Gastrocnemius medialis (tissue), 4 donors: ENCODE results near the gene ZSCAN4. TPM values are rescaled to one million over a fixed set of nuclear protein-coding genes. Genes with fewer than 3 reads are reported as not detected.

Experiments
- ATAC-seq, 2 donors: fragments of 150-250 bp; one replicate each; pipeline ENCODE4 v1.9.1; 2016
- DNase-seq, 2 donors: peaks; one replicate each; pipeline ENCODE4 v3.0.0-alpha.2; 2019
- H3K27ac ChIP-seq, 4 donors: fragments of 200-600 bp; sonication (generic); 1 replicate in 1 of 4; 2 replicates in 3 of 4; pipeline ENCODE4 v1.5.1; 2016 to 2018; ENCODE audit warnings: mild to moderate bottlenecking in 2 of 4, moderate library complexity in 1 of 4
- H3K27me3 ChIP-seq, 3 donors: fragments of 200-600 bp; sonication (generic) in 2 of 3; 1 replicate in 1 of 3; 2 replicates in 2 of 3; pipeline versions ENCODE4 v1.5.1 to v1.6.0; 2016 to 2019; ENCODE audit warnings: mild to moderate bottlenecking in 1 of 3, moderate library complexity in 1 of 3
- H3K36me3 ChIP-seq, 2 donors: fragments of 200-600 bp; sonication (generic) in 1 of 2; one replicate each; pipeline ENCODE4 v1.5.1; 2017 to 2018
- H3K4me1 ChIP-seq, 2 donors: fragments of 200-600 bp; sonication (generic) in 1 of 2; one replicate each; pipeline ENCODE4 v1.5.1; 2016 to 2017; ENCODE audit warnings: mild to moderate bottlenecking in 2 of 2
- H3K4me3 ChIP-seq, 4 donors: fragments of 200-600 bp; sonication (generic) in 3 of 4; 1 replicate in 1 of 4; 2 replicates in 3 of 4; pipeline ENCODE4 v1.5.1; 2016 to 2019; ENCODE audit warnings: mild to moderate bottlenecking in 2 of 4
- H3K9me3 ChIP-seq, 3 donors: fragments of 200-600 bp; sonication (generic) in 2 of 3; 1 replicate in 1 of 3; 2 replicates in 2 of 3; pipeline ENCODE4 v1.5.1; 2016 to 2019
- CTCF ChIP-seq, 5 experiments: fragments of 450-650 bp in 3 of 5; fragments of 200-600 bp in 2 of 5; sonication (generic) in 2 of 5; IDR thresholded peaks in 4 of 5; conservative IDR thresholded peaks in 1 of 5; 1 replicate in 4 of 5; 2 replicates in 1 of 5; pipeline ENCODE4 v1.5.1; 2016 to 2019; ENCODE audit warnings: antibody characterized with exemption in 5 of 5, mild to moderate bottlenecking in 3 of 5, moderate library complexity in 3 of 5
- POLR2A ChIP-seq, 2 donors: fragments of 450-650 bp; IDR thresholded peaks; one replicate each; pipeline ENCODE4 v1.6.1; 2017; ENCODE audit warnings: antibody characterized with exemption in 2 of 2, mild to moderate bottlenecking in 2 of 2, moderate library complexity in 2 of 2
- in situ Hi-C, 4 donors: fragments of 200-750 bp; cut with MboI; loops; one replicate each; pipeline versions ENCODE4 v1.15.0 to v1.8.0; 2017; ENCODE audit warnings: low sequenced_read_pairs in 4 of 4
- intact Hi-C: fragments of 100-400 bp; cut with DNase I; formaldehyde crosslinking; loops from one replicate; pipeline ENCODE4 v1.15.1; 2023; ENCODE audit warnings: low total_unique reads
- total RNA-seq, 4 donors: library from RNA; depleted of rRNA; stranded (reverse); fragments of >200 nt; gene quantifications; one replicate each; pipeline versions ENCODE4 v1.1.0 to v1.2.3, GENCODE V29; 2016

ZSCAN4 gene
- total RNA-seq, 4 donors from 2014 or later, result not detected

- Histone ChIP-seq H3K9me3 (peaks cover 3 to 17% (median 7%) of the 10 kb centered on the region in 3 donors), H3K4me3 (no peak overlapping the region), H3K4me1 (no peaks in the 10 kb centered on the region), H3K27me3 (no peaks in the 10 kb centered on the region), H3K36me3 (peaks cover 21 to 43% of the 10 kb centered on the region in 2 donors), H3K27ac (no peak overlapping the region)
- DNase-seq, result no peak
- TF ChIP-seq CTCF (IDR thresholded peaks at IDR 0.05 in 4 of 5, conservative IDR thresholded peaks at IDR 0.05 in 1 of 5) (no peak), POLR2A (IDR thresholded peaks at IDR 0.05) (no peak)
- ATAC-seq, result no peak
- in situ Hi-C loops, result no loop called here
- intact Hi-C loops, result no loop called here
Measured at GRCh38 chr19:57643734-57644133, 25.0 kb upstream of the ZSCAN4 start.

- Histone ChIP-seq H3K4me1 (no peaks in the 10 kb centered on the region), H3K4me3 (no peak overlapping the region), H3K9me3 (no peaks in the 10 kb centered on the region), H3K27ac (no peak overlapping the region), H3K36me3 (no peaks in the 10 kb centered on the region), H3K27me3 (no peaks in the 10 kb centered on the region)
- DNase-seq (no peak), ATAC-seq (no peak)
- no peak for TF ChIP-seq CTCF (IDR thresholded peaks at IDR 0.05 in 4 of 5, conservative IDR thresholded peaks at IDR 0.05 in 1 of 5)
- intact Hi-C loops (no loop called here), in situ Hi-C loops (no loop called here)
Measured at GRCh38 chr19:57648331-57649003, 20.3 kb upstream of the ZSCAN4 start.

- intact Hi-C loops (no loop called here), in situ Hi-C loops (no loop called here)
- Histone ChIP-seq H3K4me3 (peak overlapping the region in 2 of 4 donors; percentile 6 to 25), H3K4me1 (no peaks in the 10 kb centered on the region), H3K27ac (no peak overlapping the region), H3K27me3 (peaks cover 0 to 5% (median 0%) of the 10 kb centered on the region in 3 donors), H3K36me3 (no peaks in the 10 kb centered on the region), H3K9me3 (no peaks in the 10 kb centered on the region)
- TF ChIP-seq POLR2A (IDR thresholded peaks at IDR 0.05) (no peak), CTCF (IDR thresholded peaks at IDR 0.05 in 4 of 5, conservative IDR thresholded peaks at IDR 0.05 in 1 of 5) (no peak)
- no peak for DNase-seq
- ATAC-seq, result no peak
Measured at GRCh38 chr19:57651654-57651996, 17.1 kb upstream of the ZSCAN4 start.

GRCh38 chr19:57653689-57654088 lies 15.0 kb upstream of the ZSCAN4 start:
- H3K27me3 ChIP-seq, result peaks cover 0 to 5% (median 0%) of the 10 kb centered on the region in 3 donors
- DNase-seq (no peak), ATAC-seq (no peak)
- no peaks in the 10 kb centered on the region for H3K36me3 ChIP-seq
- TF ChIP-seq POLR2A (IDR thresholded peaks at IDR 0.05) (no peak), CTCF (IDR thresholded peaks at IDR 0.05 in 4 of 5, conservative IDR thresholded peaks at IDR 0.05 in 1 of 5) (no peak)
- no peaks in the 10 kb centered on the region for H3K9me3 ChIP-seq
- in situ Hi-C loops, result no loop called here
- intact Hi-C loops, result no loop called here
- H3K27ac ChIP-seq, result no peak overlapping the region
- no peak overlapping the region for H3K4me3 ChIP-seq
- H3K4me1 ChIP-seq, result no peaks in the 10 kb centered on the region

GRCh38 chr19:57655443-57655842 lies 13.3 kb upstream of the ZSCAN4 start:
- DNase-seq (no peak), ATAC-seq (no peak)
- no peaks in the 10 kb centered on the region for H3K36me3 ChIP-seq
- no peak for TF ChIP-seq CTCF (IDR thresholded peaks at IDR 0.05 in 4 of 5, conservative IDR thresholded peaks at IDR 0.05 in 1 of 5)
- no peak for TF ChIP-seq POLR2A (IDR thresholded peaks at IDR 0.05)
- H3K27me3 ChIP-seq, result peaks cover 0 to 5% (median 0%) of the 10 kb centered on the region in 3 donors
- no peaks in the 10 kb centered on the region for H3K4me1 ChIP-seq
- no peak overlapping the region for H3K27ac ChIP-seq
- no peak overlapping the region for H3K4me3 ChIP-seq
- no peaks in the 10 kb centered on the region for H3K9me3 ChIP-seq
- in situ Hi-C loops, result no loop called here
- intact Hi-C loops, result no loop called here
